Measurements from ENCODE around the gene TMEM74B. TPM values are rescaled to one million over a fixed set of nuclear protein-coding genes. Genes with fewer than 3 reads are reported as not detected.
A peak's percentile ranks its signal among the peaks of the same experiment; 100 is the strongest.

The TMEM74B gene
- total RNA-seq, 1 experiment from 2014 or later, result 6.3 TPM

DNA sequence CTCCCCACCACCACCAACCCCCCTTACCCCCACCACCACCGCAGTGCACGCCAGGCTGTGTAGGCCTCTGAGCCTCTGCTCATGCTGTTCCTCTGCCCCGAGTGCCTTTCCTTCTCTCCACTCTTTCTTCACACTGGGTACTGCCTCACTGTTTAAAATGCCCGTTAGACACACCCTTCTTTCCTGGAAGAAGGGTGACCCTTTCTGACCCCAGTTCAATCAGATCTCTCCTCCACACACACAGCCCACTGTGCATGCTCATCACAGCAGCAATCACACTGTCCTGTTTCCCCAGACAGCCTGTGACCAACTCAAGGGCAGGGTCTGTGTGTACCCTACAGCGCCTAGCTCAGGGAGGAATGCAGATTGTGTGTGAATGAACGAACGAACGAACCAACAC is 10.0 kb downstream of the TMEM74B start:
- Histone ChIP-seq H3K27ac (ENCODE audit: low read length) (no peak overlapping the region), H3K36me3 (ENCODE audit: low read depth, low read length) (peaks cover 14% of the 10 kb centered on the region; the same call in 1 of the 2 replicates), H3F3A (ENCODE audit: low read length, unreplicated experiment) (no peaks in the 10 kb centered on the region), H3K9me3 (ENCODE audit: low read length) (no peaks in the 10 kb centered on the region), H3K9ac (ENCODE audit: low read length) (no peak overlapping the region), H2AFZ (ENCODE audit: low read length) (no peak overlapping the region), H3K4me1 (ENCODE audit: insufficient read depth, low read length) (no peaks in the 10 kb centered on the region), H3K9me2 (replicated peaks; ENCODE audit: low read length) (no peaks in the 10 kb centered on the region), H4K20me1 (ENCODE audit: low read length) (no peaks in the 10 kb centered on the region; the same call in 1 of the 2 replicates), H3K4me2 (ENCODE audit: low read length) (no peak overlapping the region), H3K27me3 (ENCODE audit: low read length) (no peaks in the 10 kb centered on the region), H3K79me2 (ENCODE audit: low read length) (no peaks in the 10 kb centered on the region), H3K4me3 (ENCODE audit: low read length) (no peak overlapping the region)
- intact Hi-C loops (cut with micrococcal nuclease), result no loop called here
- BruUV-seq (replicated peaks), result no TSS peak
- DNase-seq, result no peak
- ATAC-seq, result no peak
- ChIA-PET POLR2A (ENCODE audit: unreplicated experiment) (interaction anchor here (0.6 kb wide), 1 partner anchor 47 kb away, joined by 3 read pairs; no protein-coding TSS in a partner anchor), CTCF (no interaction called here)
- TF ChIP-seq EZH2phosphoT487 (IDR thresholded peaks at IDR 0.05; ENCODE audit: borderline replicate concordance, low read length), result no peak

DNA sequence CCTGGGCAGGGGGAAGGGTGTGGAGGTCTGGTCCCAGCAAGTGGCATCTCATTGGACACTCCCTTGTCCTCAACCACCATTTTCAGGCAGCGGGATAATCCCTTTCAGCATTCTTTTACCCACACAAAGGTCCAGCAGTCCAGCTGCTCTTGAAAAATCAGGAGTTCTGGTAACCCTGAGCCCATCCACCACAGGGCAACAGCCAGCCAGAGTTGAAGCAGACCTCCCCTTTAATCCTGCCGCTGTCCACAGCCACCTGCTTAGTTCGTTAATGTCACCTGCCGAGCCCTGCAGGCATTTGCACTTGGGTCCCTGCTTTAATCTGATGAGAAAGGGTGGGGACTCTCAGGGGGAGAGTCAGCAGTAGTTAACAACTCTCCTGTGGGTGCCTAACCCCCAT is 11.1 kb downstream of the TMEM74B start:
- no TSS peak for BruUV-seq (replicated peaks)
- DNase-seq (no peak), ATAC-seq (no peak)
- no peak overlapping the region for H3K4me3 ChIP-seq (ENCODE audit: low read length)
- no peak overlapping the region for H3K27ac ChIP-seq (ENCODE audit: low read length)
- H3K4me2 ChIP-seq (ENCODE audit: low read length), result no peak overlapping the region
- H4K20me1 ChIP-seq (ENCODE audit: low read length), result no peaks in the 10 kb centered on the region; the same call in 1 of the 2 replicates
- no peaks in the 10 kb centered on the region for H3K9me2 ChIP-seq (replicated peaks; ENCODE audit: low read length)
- H3K9ac ChIP-seq (ENCODE audit: low read length), result no peak overlapping the region
- H3K27me3 ChIP-seq (ENCODE audit: low read length), result no peaks in the 10 kb centered on the region
- TF ChIP-seq, protein P1, sequence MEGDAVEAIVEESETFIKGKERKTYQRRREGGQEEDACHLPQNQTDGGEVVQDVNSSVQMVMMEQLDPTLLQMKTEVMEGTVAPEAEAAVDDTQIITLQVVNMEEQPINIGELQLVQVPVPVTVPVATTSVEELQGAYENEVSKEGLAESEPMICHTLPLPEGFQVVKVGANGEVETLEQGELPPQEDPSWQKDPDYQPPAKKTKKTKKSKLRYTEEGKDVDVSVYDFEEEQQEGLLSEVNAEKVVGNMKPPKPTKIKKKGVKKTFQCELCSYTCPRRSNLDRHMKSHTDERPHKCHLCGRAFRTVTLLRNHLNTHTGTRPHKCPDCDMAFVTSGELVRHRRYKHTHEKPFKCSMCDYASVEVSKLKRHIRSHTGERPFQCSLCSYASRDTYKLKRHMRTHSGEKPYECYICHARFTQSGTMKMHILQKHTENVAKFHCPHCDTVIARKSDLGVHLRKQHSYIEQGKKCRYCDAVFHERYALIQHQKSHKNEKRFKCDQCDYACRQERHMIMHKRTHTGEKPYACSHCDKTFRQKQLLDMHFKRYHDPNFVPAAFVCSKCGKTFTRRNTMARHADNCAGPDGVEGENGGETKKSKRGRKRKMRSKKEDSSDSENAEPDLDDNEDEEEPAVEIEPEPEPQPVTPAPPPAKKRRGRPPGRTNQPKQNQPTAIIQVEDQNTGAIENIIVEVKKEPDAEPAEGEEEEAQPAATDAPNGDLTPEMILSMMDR (conservative IDR thresholded peaks at IDR 0.05; ENCODE audit: low read depth, low read length), result no peak
- no peak for TF ChIP-seq EZH2 (IDR thresholded peaks at IDR 0.05; ENCODE audit: low read length, unreplicated experiment)
- no peak for TF ChIP-seq EZH2phosphoT487 (IDR thresholded peaks at IDR 0.05; ENCODE audit: borderline replicate concordance, low read length)
- H3K36me3 ChIP-seq (ENCODE audit: low read depth, low read length), result peaks cover 25% of the 10 kb centered on the region
- no peak overlapping the region for H2AFZ ChIP-seq (ENCODE audit: low read length)
- ChIA-PET POLR2A (ENCODE audit: unreplicated experiment) (no interaction called here), CTCF (no interaction called here)
- H3F3A ChIP-seq (ENCODE audit: low read length, unreplicated experiment), result no peaks in the 10 kb centered on the region
- H3K79me2 ChIP-seq (ENCODE audit: low read length), result no peaks in the 10 kb centered on the region
- intact Hi-C loops (cut with micrococcal nuclease), result no loop called here
- no peaks in the 10 kb centered on the region for H3K4me1 ChIP-seq (ENCODE audit: insufficient read depth, low read length)
- no peaks in the 10 kb centered on the region for H3K9me3 ChIP-seq (ENCODE audit: low read length)

DNA sequence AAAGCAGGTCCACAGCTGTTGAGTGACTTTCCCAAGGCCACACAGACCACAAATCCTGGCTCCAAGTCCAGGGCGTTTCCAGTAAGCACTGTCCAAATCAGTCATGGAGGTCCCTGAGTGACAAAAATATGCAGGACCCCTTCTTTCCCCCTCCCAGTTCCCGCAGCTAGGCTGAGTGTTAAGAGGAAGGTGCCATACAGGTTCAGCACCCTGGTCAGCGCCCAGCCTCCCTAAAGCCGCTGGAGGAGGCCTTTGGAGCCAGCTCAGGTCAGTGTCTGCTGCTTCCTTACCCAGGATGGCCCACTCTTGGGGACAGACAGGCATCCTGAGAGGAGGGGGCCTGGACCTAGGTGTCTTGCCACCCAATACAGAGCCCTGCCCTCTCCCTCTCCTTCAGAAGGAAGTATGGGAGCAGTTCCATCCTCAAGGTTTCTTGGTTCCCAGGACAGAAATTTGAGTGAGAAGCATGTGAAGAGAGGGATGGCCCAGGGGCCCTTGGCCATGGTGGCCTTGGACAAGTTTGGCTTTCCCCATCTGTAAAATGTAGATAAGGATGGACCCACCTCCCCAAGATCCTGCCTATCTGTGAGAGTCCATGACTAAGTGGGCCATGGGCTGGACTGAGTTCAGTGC is 13.2 kb downstream of the TMEM74B start:
- no TSS peak for BruUV-seq (replicated peaks)
- no peak overlapping the region for H3K4me2 ChIP-seq (ENCODE audit: low read length)
- no peaks in the 10 kb centered on the region; the same call in 1 of the 2 replicates for H4K20me1 ChIP-seq (ENCODE audit: low read length)
- POLR2A ChIA-PET (ENCODE audit: unreplicated experiment), result no interaction called here
- TF ChIP-seq EZH2 (IDR thresholded peaks at IDR 0.05; ENCODE audit: low read length, unreplicated experiment) (no peak), EZH2phosphoT487 (IDR thresholded peaks at IDR 0.05; ENCODE audit: borderline replicate concordance, low read length) (no peak)
- TF ChIP-seq, protein P1 (conservative IDR thresholded peaks at IDR 0.05; ENCODE audit: low read depth, low read length), result no peak
- CTCF ChIA-PET, result no interaction called here
- no peaks in the 10 kb centered on the region for H3K4me1 ChIP-seq (ENCODE audit: insufficient read depth, low read length)
- intact Hi-C loops (cut with micrococcal nuclease), result no loop called here
- H3K9ac ChIP-seq (ENCODE audit: low read length), result no peak overlapping the region
- H3K27ac ChIP-seq (ENCODE audit: low read length), result no peak overlapping the region
- H3K36me3 ChIP-seq (ENCODE audit: low read depth, low read length), result peaks cover 46% of the 10 kb centered on the region
- no peaks in the 10 kb centered on the region for H3K9me3 ChIP-seq (ENCODE audit: low read length)
- H2AFZ ChIP-seq (ENCODE audit: low read length), result no peak overlapping the region
- H3K79me2 ChIP-seq (ENCODE audit: low read length), result no peaks in the 10 kb centered on the region
- H3K4me3 ChIP-seq (ENCODE audit: low read length), result no peak overlapping the region
- DNase-seq (peak; percentile 26), ATAC-seq (no peak)
- no peaks in the 10 kb centered on the region for H3K27me3 ChIP-seq (ENCODE audit: low read length)
- no peaks in the 10 kb centered on the region for H3F3A ChIP-seq (ENCODE audit: low read length, unreplicated experiment)
- no peaks in the 10 kb centered on the region for H3K9me2 ChIP-seq (replicated peaks; ENCODE audit: low read length)

Measured in PC-3 (cell line).